Fibroblast of the aortic adventitia (primary cell): Measurements from ENCODE around the gene DGKD. TPM values are rescaled to one million over a fixed set of nuclear protein-coding genes. Genes with fewer than 3 reads are reported as not detected.

Experiments used
- DNase-seq: peaks from one replicate; pipeline ENCODE4 v3.0.0-alpha.2; 2010; ENCODE audit warnings: low read depth
- H3K4me3 ChIP-seq: 2 replicates; pipeline ENCODE4 v1.5.1; 2011; ENCODE audit warnings: low read depth, mild to moderate bottlenecking, control low read depth, low read length, moderate library complexity
- CTCF ChIP-seq: IDR thresholded peaks from 2 replicates; pipeline ENCODE4 v1.5.1; 2011; ENCODE audit warnings: mild to moderate bottlenecking, low read length, control low read depth, inconsistent platforms; ENCODE audit not compliant: insufficient read depth
- total RNA-seq: library from RNA; depleted of rRNA; stranded (reverse); fragments of >200 nt; gene quantifications from 2 replicates; pipeline ENCODE4 v1.2.3, GENCODE V29; 2012; ENCODE audit warnings: low replicate concordance

Gene DGKD
- total RNA-seq, 1 donor: 4.1 TPM

- TF ChIP-seq CTCF: no peak
- H3K4me3 ChIP-seq: no peak overlapping the region
- DNase-seq: no peak
These were observed 35.0 kb upstream of the DGKD start for GRCh38 chr2:233319256-233319655.

- DNase-seq: no peak
- H3K4me3 ChIP-seq: no peak overlapping the region
- no peak for TF ChIP-seq CTCF
These were observed 33.8 kb upstream of the DGKD start for GRCh38 chr2:233320470-233320869.

- no peak for DNase-seq
- TF ChIP-seq CTCF: no peak
- H3K4me3 ChIP-seq: no peak overlapping the region
These were observed 33.1 kb upstream of the DGKD start for GRCh38 chr2:233321166-233321565.

GRCh38 chr2:233323851-233324250 lies 30.4 kb upstream of the DGKD start:
- no peak overlapping the region for H3K4me3 ChIP-seq
- TF ChIP-seq CTCF: no peak
- DNase-seq: no peak

GRCh38 chr2:233325256-233325655 lies 29.0 kb upstream of the DGKD start:
- DNase-seq: no peak
- no peak for TF ChIP-seq CTCF
- no peak overlapping the region for H3K4me3 ChIP-seq

- no peak overlapping the region for H3K4me3 ChIP-seq
- DNase-seq: no peak
- no peak for TF ChIP-seq CTCF
These were observed 28.5 kb upstream of the DGKD start for GRCh38 chr2:233325814-233326213.

- TF ChIP-seq CTCF: no peak
These were observed 27.8 kb upstream of the DGKD start for GRCh38 chr2:233326500-233326899.

More at GRCh38 chr2:233326500-233326899, 27.8 kb upstream of the DGKD start:
- no peak overlapping the region for H3K4me3 ChIP-seq
- DNase-seq: no peak
